HG03064 (cell line): ENCODE measurements around the gene NUBPL.
"Not testable (repeated sequence)": the region's sequence is repeated elsewhere in the genome, so short reads cannot be mapped to it uniquely, and the experiment has no call there.

Source experiments
- ATAC-seq: cut with Tn5 transposase; IDR thresholded peaks from one replicate; pipeline ENCODE4 v1.9.1; 2021; ENCODE audit warnings: low read depth; ENCODE audit not compliant: unreplicated experiment

Gene NUBPL

GRCh38 chr14:31792726-31793125, 231.5 kb downstream of the NUBPL start:
- ATAC-seq: no peak

GRCh38 chr14:31797946-31798345, 236.7 kb downstream of the NUBPL start:
- ATAC-seq: not testable (repeated sequence)

- ATAC-seq: no peak
Measured at GRCh38 chr14:31802838-31803237, 241.6 kb downstream of the NUBPL start.

GRCh38 chr14:31806249-31806648, 245.0 kb downstream of the NUBPL start:
- no peak for ATAC-seq

GRCh38 chr14:31811693-31812628, 250.8 kb downstream of the NUBPL start:
- not testable (repeated sequence) for ATAC-seq

GRCh38 chr14:31813724-31814490, 252.7 kb downstream of the NUBPL start:
- ATAC-seq: not testable (repeated sequence)

- ATAC-seq: no peak
Measured at GRCh38 chr14:31819281-31819680, 258.1 kb downstream of the NUBPL start.

GRCh38 chr14:31825459-31825858, 264.3 kb downstream of the NUBPL start:
- no peak for ATAC-seq

- ATAC-seq: no peak
Measured at GRCh38 chr14:31827325-31827724, 266.1 kb downstream of the NUBPL start.

- ATAC-seq: no peak
Measured at GRCh38 chr14:31828946-31829868, 268.0 kb downstream of the NUBPL start.

GRCh38 chr14:31834616-31835015, 273.4 kb downstream of the NUBPL start:
- ATAC-seq: no peak

- ATAC-seq: no peak
Measured at GRCh38 chr14:31835049-31835448, 273.8 kb downstream of the NUBPL start.

- ATAC-seq: no peak
Measured at GRCh38 chr14:31837031-31837430, 275.8 kb downstream of the NUBPL start.

GRCh38 chr14:31842899-31843298, 281.7 kb downstream of the NUBPL start:
- no peak for ATAC-seq

GRCh38 chr14:31843361-31844091, 282.3 kb downstream of the NUBPL start:
- no peak for ATAC-seq

GRCh38 chr14:31854508-31855075, 293.4 kb downstream of the NUBPL start:
- no peak for ATAC-seq

- no peak for ATAC-seq
Measured at GRCh38 chr14:31855262-31855661, 294.1 kb downstream of the NUBPL start.

- ATAC-seq: not testable (repeated sequence)
Measured at GRCh38 chr14:31856003-31856402, 294.8 kb downstream of the NUBPL start.

GRCh38 chr14:31858868-31859267, 297.7 kb downstream of the NUBPL start:
- ATAC-seq: no peak
